HG03039 (cell line): ENCODE measurements around the gene UBE2QL1.

ENCODE experiments used
- ATAC-seq: cut with Tn5 transposase; IDR thresholded peaks from one replicate; pipeline ENCODE4 v1.9.1; 2021; ENCODE audit warnings: mild to moderate bottlenecking, moderate library complexity; ENCODE audit not compliant: unreplicated experiment

The UBE2QL1 gene

GRCh38 chr5:6448622-6449464, at the start of gene UBE2QL1:
TSS of gene UBE2QL1 (plus strand) at chr5:6448859. CDS start at chr5:6448894, 35 bp downstream.
- no peak for ATAC-seq

GRCh38 chr5:6399980-6400910, 48.4 kb upstream of the UBE2QL1 start:
- no peak for ATAC-seq

- no peak for ATAC-seq
Measured at GRCh38 chr5:6401410-6401809, 47.2 kb upstream of the UBE2QL1 start.

GRCh38 chr5:6402939-6403338, 45.7 kb upstream of the UBE2QL1 start:
- no peak for ATAC-seq

- ATAC-seq, result no peak
Measured at GRCh38 chr5:6403416-6403815, 45.2 kb upstream of the UBE2QL1 start.

- ATAC-seq, result no peak
Measured at GRCh38 chr5:6404129-6404528, 44.5 kb upstream of the UBE2QL1 start.

- no peak for ATAC-seq
Measured at GRCh38 chr5:6405591-6405990, 43.1 kb upstream of the UBE2QL1 start.

- no peak for ATAC-seq
Measured at GRCh38 chr5:6407558-6408259, 41.0 kb upstream of the UBE2QL1 start.

- ATAC-seq, result no peak
Measured at GRCh38 chr5:6408260-6408596, 40.4 kb upstream of the UBE2QL1 start.

GRCh38 chr5:6408627-6409446, 39.8 kb upstream of the UBE2QL1 start:
- ATAC-seq, result no peak

- ATAC-seq, result no peak
Measured at GRCh38 chr5:6410421-6410820, 38.2 kb upstream of the UBE2QL1 start.

- ATAC-seq, result no peak
Measured at GRCh38 chr5:6411141-6411540, 37.5 kb upstream of the UBE2QL1 start.

- ATAC-seq, result no peak
Measured at GRCh38 chr5:6412811-6413210, 35.8 kb upstream of the UBE2QL1 start.

- no peak for ATAC-seq
Measured at GRCh38 chr5:6417657-6418056, 31.0 kb upstream of the UBE2QL1 start.

- ATAC-seq, result no peak
Measured at GRCh38 chr5:6418679-6419276, 29.9 kb upstream of the UBE2QL1 start.

GRCh38 chr5:6419340-6419852, 29.3 kb upstream of the UBE2QL1 start:
- ATAC-seq, result no peak

- no peak for ATAC-seq
Measured at GRCh38 chr5:6423327-6424109, 25.1 kb upstream of the UBE2QL1 start.

- no peak for ATAC-seq
Measured at GRCh38 chr5:6424110-6424659, 24.5 kb upstream of the UBE2QL1 start.

GRCh38 chr5:6424700-6425099, 24.0 kb upstream of the UBE2QL1 start:
- ATAC-seq, result no peak
